ENCODE measurements around the gene IDH3B. TPM values are rescaled to one million over a fixed set of nuclear protein-coding genes. Genes with fewer than 3 reads are reported as not detected.

Gene IDH3B
- total RNA-seq, 1 donor from 2014 or later, result 103 TPM

GRCh38 chr20:2695206-2695983 lies 31.4 kb upstream of the IDH3B start:
- Mint-ChIP-seq H3K9me3 (ENCODE audit: unreplicated experiment) (peaks cover 15% of the 10 kb centered on the region), H3K36me3 (ENCODE audit: unreplicated experiment) (peaks cover 15% of the 10 kb centered on the region), H3K4me1 (ENCODE audit: low read depth, unreplicated experiment) (peaks cover 19% of the 10 kb centered on the region), H3K27ac (ENCODE audit: unreplicated experiment) (no peak overlapping the region), H3K4me3 (ENCODE audit: unreplicated experiment) (peak overlapping the region; percentile 69), H3K27me3 (ENCODE audit: unreplicated experiment) (peaks cover 36% of the 10 kb centered on the region)
- no peak for DNase-seq
- TF ChIP-seq, protein P1, sequence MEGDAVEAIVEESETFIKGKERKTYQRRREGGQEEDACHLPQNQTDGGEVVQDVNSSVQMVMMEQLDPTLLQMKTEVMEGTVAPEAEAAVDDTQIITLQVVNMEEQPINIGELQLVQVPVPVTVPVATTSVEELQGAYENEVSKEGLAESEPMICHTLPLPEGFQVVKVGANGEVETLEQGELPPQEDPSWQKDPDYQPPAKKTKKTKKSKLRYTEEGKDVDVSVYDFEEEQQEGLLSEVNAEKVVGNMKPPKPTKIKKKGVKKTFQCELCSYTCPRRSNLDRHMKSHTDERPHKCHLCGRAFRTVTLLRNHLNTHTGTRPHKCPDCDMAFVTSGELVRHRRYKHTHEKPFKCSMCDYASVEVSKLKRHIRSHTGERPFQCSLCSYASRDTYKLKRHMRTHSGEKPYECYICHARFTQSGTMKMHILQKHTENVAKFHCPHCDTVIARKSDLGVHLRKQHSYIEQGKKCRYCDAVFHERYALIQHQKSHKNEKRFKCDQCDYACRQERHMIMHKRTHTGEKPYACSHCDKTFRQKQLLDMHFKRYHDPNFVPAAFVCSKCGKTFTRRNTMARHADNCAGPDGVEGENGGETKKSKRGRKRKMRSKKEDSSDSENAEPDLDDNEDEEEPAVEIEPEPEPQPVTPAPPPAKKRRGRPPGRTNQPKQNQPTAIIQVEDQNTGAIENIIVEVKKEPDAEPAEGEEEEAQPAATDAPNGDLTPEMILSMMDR (IDR thresholded peaks at IDR 0.05; ENCODE audit: partially characterized antibody, unreplicated experiment), result no peak

DNA sequence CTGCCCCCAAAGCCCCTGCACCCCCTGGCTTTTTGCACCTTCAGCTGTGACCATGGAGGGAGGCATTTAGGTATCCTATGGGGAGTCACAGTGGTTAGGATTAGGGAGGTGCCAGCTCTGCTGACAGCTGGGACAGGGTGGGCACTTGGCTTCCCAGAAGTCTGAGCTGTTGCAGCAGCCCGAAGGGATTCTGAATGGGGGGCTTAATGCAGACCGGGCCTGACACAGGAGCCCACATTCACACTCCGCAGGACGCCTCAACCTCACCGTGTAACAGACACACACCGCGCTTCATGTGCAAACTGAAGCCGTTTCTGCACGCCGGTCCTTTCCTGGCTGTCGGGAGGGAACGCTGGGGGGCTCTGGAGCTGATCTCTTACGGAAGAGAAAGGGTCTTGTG lies 30.5 kb upstream of the IDH3B start:
- H3K4me3 Mint-ChIP-seq (ENCODE audit: unreplicated experiment), result peak overlapping the region; percentile 21
- peaks cover 41% of the 10 kb centered on the region for H3K27me3 Mint-ChIP-seq (ENCODE audit: unreplicated experiment)
- TF ChIP-seq, protein P1 (IDR thresholded peaks at IDR 0.05; ENCODE audit: partially characterized antibody, unreplicated experiment), result no peak
- H3K9me3 Mint-ChIP-seq (ENCODE audit: unreplicated experiment), result peaks cover 15% of the 10 kb centered on the region
- no peak for DNase-seq
- H3K36me3 Mint-ChIP-seq (ENCODE audit: unreplicated experiment), result peaks cover 15% of the 10 kb centered on the region
- peaks cover 19% of the 10 kb centered on the region for H3K4me1 Mint-ChIP-seq (ENCODE audit: low read depth, unreplicated experiment)
- H3K27ac Mint-ChIP-seq (ENCODE audit: unreplicated experiment), result no peak overlapping the region

DNA sequence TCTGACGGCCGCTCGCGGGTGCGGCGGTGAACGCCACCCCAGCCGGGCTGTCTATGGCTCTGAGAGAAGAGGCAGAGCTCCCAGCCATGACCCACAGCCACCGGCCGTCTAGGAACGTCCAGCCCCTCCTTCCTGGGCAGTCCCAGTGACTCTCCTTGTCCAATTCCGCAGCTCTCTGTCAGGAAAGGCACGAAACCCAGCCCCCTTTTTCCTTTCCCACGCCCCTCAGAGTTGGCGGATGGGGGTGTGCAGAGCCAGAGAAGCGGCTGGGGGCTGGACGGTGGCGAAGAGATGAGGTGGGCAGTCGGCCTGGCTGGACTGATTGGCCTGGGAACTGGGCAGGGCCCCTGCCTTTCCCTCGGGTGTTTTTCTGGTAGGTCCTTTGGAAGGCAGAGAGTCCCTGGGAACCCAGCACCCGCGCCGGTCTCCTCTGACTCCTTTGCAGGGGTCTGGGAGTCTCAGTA lies 30.0 kb upstream of the IDH3B start:
- H3K27me3 Mint-ChIP-seq (ENCODE audit: unreplicated experiment), result peaks cover 46% of the 10 kb centered on the region
- no peak overlapping the region for H3K4me3 Mint-ChIP-seq (ENCODE audit: unreplicated experiment)
- H3K36me3 Mint-ChIP-seq (ENCODE audit: unreplicated experiment), result peaks cover 15% of the 10 kb centered on the region
- H3K27ac Mint-ChIP-seq (ENCODE audit: unreplicated experiment), result no peak overlapping the region
- TF ChIP-seq, protein P1 (IDR thresholded peaks at IDR 0.05; ENCODE audit: partially characterized antibody, unreplicated experiment), result no peak
- peaks cover 15% of the 10 kb centered on the region for H3K9me3 Mint-ChIP-seq (ENCODE audit: unreplicated experiment)
- H3K4me1 Mint-ChIP-seq (ENCODE audit: low read depth, unreplicated experiment), result peaks cover 19% of the 10 kb centered on the region
- no peak for DNase-seq

- H3K27me3 Mint-ChIP-seq (ENCODE audit: unreplicated experiment), result peaks cover 48% of the 10 kb centered on the region
- TF ChIP-seq, protein P1 (IDR thresholded peaks at IDR 0.05; ENCODE audit: partially characterized antibody, unreplicated experiment), result no peak
- no peak overlapping the region for H3K27ac Mint-ChIP-seq (ENCODE audit: unreplicated experiment)
- peaks cover 15% of the 10 kb centered on the region for H3K4me1 Mint-ChIP-seq (ENCODE audit: low read depth, unreplicated experiment)
- DNase-seq, result peak; percentile 62
- H3K9me3 Mint-ChIP-seq (ENCODE audit: unreplicated experiment), result peaks cover 15% of the 10 kb centered on the region
- H3K4me3 Mint-ChIP-seq (ENCODE audit: unreplicated experiment), result no peak overlapping the region
- H3K36me3 Mint-ChIP-seq (ENCODE audit: unreplicated experiment), result peaks cover 15% of the 10 kb centered on the region
These were observed 29.4 kb upstream of the IDH3B start for GRCh38 chr20:2693286-2694007.

DNA sequence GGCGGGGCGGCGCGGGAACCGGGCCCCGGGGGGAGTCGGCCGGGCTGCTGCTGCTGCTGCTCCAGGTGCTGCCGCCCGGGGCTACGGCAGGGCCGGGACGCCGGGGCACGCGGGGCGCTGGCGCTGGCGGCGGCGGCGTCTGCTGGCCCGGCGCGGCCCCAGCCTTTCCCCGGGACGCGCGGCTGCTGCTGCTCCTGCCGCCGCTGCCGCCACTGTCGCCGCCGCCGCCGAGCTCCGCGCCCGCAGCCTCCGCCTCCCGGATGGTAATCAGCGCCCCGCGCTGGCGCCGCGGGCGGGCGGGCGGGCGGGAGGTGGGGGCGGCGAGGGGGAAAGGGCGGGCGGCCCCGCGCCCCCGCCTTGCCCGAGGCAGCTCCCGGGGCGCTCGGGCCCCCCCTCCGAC lies 28.9 kb upstream of the IDH3B start:
- TF ChIP-seq, protein P1 (IDR thresholded peaks at IDR 0.05; ENCODE audit: partially characterized antibody, unreplicated experiment), result no peak
- no peak overlapping the region for H3K4me3 Mint-ChIP-seq (ENCODE audit: unreplicated experiment)
- peak; percentile 48 for DNase-seq

More for the DNA sequence above, 28.9 kb upstream of the IDH3B start:
- peaks cover 13% of the 10 kb centered on the region for H3K4me1 Mint-ChIP-seq (ENCODE audit: low read depth, unreplicated experiment)
- no peak overlapping the region for H3K27ac Mint-ChIP-seq (ENCODE audit: unreplicated experiment)
- peaks cover 15% of the 10 kb centered on the region for H3K36me3 Mint-ChIP-seq (ENCODE audit: unreplicated experiment)
- H3K9me3 Mint-ChIP-seq (ENCODE audit: unreplicated experiment), result peaks cover 15% of the 10 kb centered on the region
- H3K27me3 Mint-ChIP-seq (ENCODE audit: unreplicated experiment), result peaks cover 49% of the 10 kb centered on the region

All from glutamatergic neuron (in vitro differentiated cells).